Measurements from ENCODE around the gene PIM3. TPM values are rescaled to one million over a fixed set of nuclear protein-coding genes. Genes with fewer than 3 reads are reported as not detected.

PIM3 gene
- total and polyA plus RNA-seq, 9 donors, result 7.3 to 291 (median 34.1) TPM

- no peaks in the 10 kb centered on the region for H3K9me3 ChIP-seq
- no peaks in the 10 kb centered on the region for H3K36me3 ChIP-seq
- peak in 1 of 5 donors; percentile 29 for DNase-seq
- H3K4me3 ChIP-seq, result no peak overlapping the region
- intact Hi-C loops (cut with DNase I), result no loop called here
- no peak for TF ChIP-seq POLR2A (IDR thresholded peaks at IDR 0.05)
- no peak for TF ChIP-seq EP300 (IDR thresholded peaks at IDR 0.05)
- TF ChIP-seq CTCF (IDR thresholded peaks at IDR 0.05), result no peak
- peaks cover 4% of the 10 kb centered on the region for H3K4me1 ChIP-seq (ENCODE audit: insufficient read depth)
- no peak overlapping the region for H3K27ac ChIP-seq
- H3K27me3 ChIP-seq, result no peaks in the 10 kb centered on the region
- 88 to 93% (median 90%) methylated on average over 29 to 32 of the region's 32 CpGs for WGBS, 3 donors
Measured at GRCh38 chr22:50000587-50001387, 40.2 kb downstream of the PIM3 start.

GRCh38 chr22:50001388-50002231, 41.0 kb downstream of the PIM3 start:
- no peaks in the 10 kb centered on the region for H3K36me3 ChIP-seq
- TF ChIP-seq POLR2A (IDR thresholded peaks at IDR 0.05) (no peak), EP300 (IDR thresholded peaks at IDR 0.05) (no peak), CTCF (IDR thresholded peaks at IDR 0.05) (no peak)
- DNase-seq, result peak in 1 of 5 donors; percentile 25
- no peaks in the 10 kb centered on the region for H3K27me3 ChIP-seq
- 77 to 83% (median 77%) methylated on average over 16 of the region's 16 CpGs for WGBS, 3 donors
- H3K27ac ChIP-seq, result no peak overlapping the region
- H3K4me1 ChIP-seq (ENCODE audit: insufficient read depth), result peaks cover 4% of the 10 kb centered on the region
- H3K4me3 ChIP-seq, result no peak overlapping the region
- no peaks in the 10 kb centered on the region for H3K9me3 ChIP-seq
- intact Hi-C loops (cut with DNase I), result no loop called here

GRCh38 chr22:50002791-50003190, 42.2 kb downstream of the PIM3 start:
- TF ChIP-seq CTCF (IDR thresholded peaks at IDR 0.05) (no peak), POLR2A (IDR thresholded peaks at IDR 0.05) (no peak), EP300 (IDR thresholded peaks at IDR 0.05) (no peak)
- Histone ChIP-seq H3K4me3 (no peak overlapping the region), H3K27ac (no peak overlapping the region), H3K36me3 (no peaks in the 10 kb centered on the region), H3K4me1 (ENCODE audit: insufficient read depth) (peaks cover 4% of the 10 kb centered on the region), H3K9me3 (no peaks in the 10 kb centered on the region), H3K27me3 (no peaks in the 10 kb centered on the region)
- peak in 1 of 5 donors; percentile 19 for DNase-seq
- intact Hi-C loops (cut with DNase I), result no loop called here
- WGBS, 3 donors, result 39 to 57% (median 51%) methylated on average over 7 of the region's 7 CpGs

GRCh38 chr22:50004918-50005317, 44.3 kb downstream of the PIM3 start:
- no peak for TF ChIP-seq EP300 (IDR thresholded peaks at IDR 0.05)
- WGBS, 3 donors, result 66 to 69% (median 68%) methylated on average over 4 of the region's 4 CpGs
- H3K4me3 ChIP-seq, result no peak overlapping the region
- no peak for DNase-seq
- H3K36me3 ChIP-seq, result no peaks in the 10 kb centered on the region
- H3K4me1 ChIP-seq (ENCODE audit: insufficient read depth), result no peaks in the 10 kb centered on the region
- intact Hi-C loops (cut with DNase I), result no loop called here
- H3K9me3 ChIP-seq, result no peaks in the 10 kb centered on the region
- no peaks in the 10 kb centered on the region for H3K27me3 ChIP-seq
- H3K27ac ChIP-seq, result no peak overlapping the region
